HFFc6 (cell line): ENCODE results near the gene ATG9A. TPM values are rescaled to one million over a fixed set of nuclear protein-coding genes. Genes with fewer than 3 reads are reported as not detected.

Source experiments
- DNase-seq: peaks from one replicate; pipeline ENCODE4 v3.0.0-alpha.2; 2018
- H3K27ac Mint-ChIP-seq: 2 replicates; pipeline ENCODE4 v1.8.0; 2020; ENCODE audit warnings: mild to moderate bottlenecking, mixed read lengths
- H3K27me3 Mint-ChIP-seq: 2 replicates; pipeline ENCODE4 v1.8.0; 2021; ENCODE audit warnings: mild to moderate bottlenecking, moderate library complexity, mixed read lengths; ENCODE audit not compliant: insufficient read depth
- H3K36me3 Mint-ChIP-seq: 2 replicates; pipeline ENCODE4 v1.8.0; 2021; ENCODE audit warnings: low read depth, mixed read lengths
- H3K4me1 Mint-ChIP-seq: 2 replicates; pipeline ENCODE4 v1.8.0; 2020; ENCODE audit warnings: low read depth, mixed read lengths
- H3K4me3 Mint-ChIP-seq: 2 replicates; pipeline ENCODE4 v1.8.0; 2020; ENCODE audit warnings: mild to moderate bottlenecking, moderate library complexity, mixed read lengths
- H3K9me3 Mint-ChIP-seq: 2 replicates; pipeline ENCODE4 v1.8.0; 2020; ENCODE audit warnings: mild to moderate bottlenecking, mixed read lengths
- total RNA-seq, 6 experiments: library from RNA; stranded (reverse); fragmentation: NEBNext Ultra II Directional; extraction: Animal tissue kit (Norgen Biotek cat#: 25700); gene quantifications; 2 replicates in 1 of 6; 3 replicates in 5 of 6; pipeline ENCODE4 v1.2.3, GENCODE V29; 2021
- TF ChIP-seq, protein P1 (sequence below): fragments of 200-600 bp; sonication (generic); IDR thresholded peaks from 2 replicates; pipeline ENCODE4 v1.5.0; 2021; ENCODE audit warnings: antibody characterized with exemption, mild to moderate bottlenecking

The ATG9A gene
- total RNA-seq, 6 experiments from 2014 or later: 50.5 to 58.8 (median 52.5) TPM

DNA sequence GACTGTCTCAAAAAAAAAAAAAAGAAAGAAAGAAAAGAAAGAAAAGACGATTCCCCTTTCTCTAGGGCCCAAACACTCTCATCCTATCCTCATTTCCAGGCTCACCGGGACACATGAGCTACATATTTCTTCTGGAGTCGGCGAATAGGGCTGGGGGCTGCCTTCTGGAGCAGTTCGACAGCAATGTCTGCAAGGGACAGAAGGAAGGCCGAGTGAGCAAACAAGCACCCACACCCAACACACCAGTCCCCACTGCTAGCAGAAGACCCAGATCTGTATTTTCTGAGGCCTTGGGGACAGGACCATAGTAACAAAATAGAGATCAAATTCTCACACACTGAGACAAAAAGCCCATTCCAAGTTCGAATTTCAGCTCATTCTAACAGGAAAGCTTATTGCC, 54.0 kb downstream of the ATG9A start:
- peaks cover 22% of the 10 kb centered on the region for H3K36me3 Mint-ChIP-seq
- peaks cover 48% of the 10 kb centered on the region for H3K4me1 Mint-ChIP-seq
- peaks cover 2% of the 10 kb centered on the region for H3K27me3 Mint-ChIP-seq
- H3K27ac Mint-ChIP-seq: no peak overlapping the region
- H3K9me3 Mint-ChIP-seq: no peaks in the 10 kb centered on the region
- DNase-seq: no peak
- H3K4me3 Mint-ChIP-seq: peak overlapping the region; percentile 94
- TF ChIP-seq, protein P1, sequence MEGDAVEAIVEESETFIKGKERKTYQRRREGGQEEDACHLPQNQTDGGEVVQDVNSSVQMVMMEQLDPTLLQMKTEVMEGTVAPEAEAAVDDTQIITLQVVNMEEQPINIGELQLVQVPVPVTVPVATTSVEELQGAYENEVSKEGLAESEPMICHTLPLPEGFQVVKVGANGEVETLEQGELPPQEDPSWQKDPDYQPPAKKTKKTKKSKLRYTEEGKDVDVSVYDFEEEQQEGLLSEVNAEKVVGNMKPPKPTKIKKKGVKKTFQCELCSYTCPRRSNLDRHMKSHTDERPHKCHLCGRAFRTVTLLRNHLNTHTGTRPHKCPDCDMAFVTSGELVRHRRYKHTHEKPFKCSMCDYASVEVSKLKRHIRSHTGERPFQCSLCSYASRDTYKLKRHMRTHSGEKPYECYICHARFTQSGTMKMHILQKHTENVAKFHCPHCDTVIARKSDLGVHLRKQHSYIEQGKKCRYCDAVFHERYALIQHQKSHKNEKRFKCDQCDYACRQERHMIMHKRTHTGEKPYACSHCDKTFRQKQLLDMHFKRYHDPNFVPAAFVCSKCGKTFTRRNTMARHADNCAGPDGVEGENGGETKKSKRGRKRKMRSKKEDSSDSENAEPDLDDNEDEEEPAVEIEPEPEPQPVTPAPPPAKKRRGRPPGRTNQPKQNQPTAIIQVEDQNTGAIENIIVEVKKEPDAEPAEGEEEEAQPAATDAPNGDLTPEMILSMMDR: no peak

DNA sequence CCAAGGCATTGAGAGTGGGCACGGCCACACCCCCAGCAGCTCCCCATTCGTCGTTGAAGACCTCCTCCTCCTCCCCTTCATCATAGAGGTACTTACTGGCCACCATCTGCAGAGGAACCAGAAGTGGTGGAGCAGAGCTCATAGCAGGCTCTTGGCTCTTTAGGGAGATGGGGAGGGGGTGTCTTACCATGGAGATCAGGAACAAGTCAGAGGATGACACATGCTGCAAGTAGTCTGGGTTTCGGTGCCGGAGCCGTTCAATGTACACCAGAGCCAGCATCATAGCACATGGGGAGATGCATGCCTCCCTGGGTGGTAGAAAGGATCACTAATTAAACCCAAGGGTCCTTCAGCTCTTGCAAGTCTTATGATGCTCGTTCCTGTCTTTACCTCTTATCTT, 54.6 kb downstream of the ATG9A start:
- Mint-ChIP-seq H3K4me3 (no peak overlapping the region), H3K27ac (no peak overlapping the region), H3K4me1 (peaks cover 48% of the 10 kb centered on the region), H3K9me3 (no peaks in the 10 kb centered on the region), H3K36me3 (peaks cover 20% of the 10 kb centered on the region), H3K27me3 (peaks cover 2% of the 10 kb centered on the region)
- no peak for DNase-seq
- TF ChIP-seq, protein P1: no peak

DNA sequence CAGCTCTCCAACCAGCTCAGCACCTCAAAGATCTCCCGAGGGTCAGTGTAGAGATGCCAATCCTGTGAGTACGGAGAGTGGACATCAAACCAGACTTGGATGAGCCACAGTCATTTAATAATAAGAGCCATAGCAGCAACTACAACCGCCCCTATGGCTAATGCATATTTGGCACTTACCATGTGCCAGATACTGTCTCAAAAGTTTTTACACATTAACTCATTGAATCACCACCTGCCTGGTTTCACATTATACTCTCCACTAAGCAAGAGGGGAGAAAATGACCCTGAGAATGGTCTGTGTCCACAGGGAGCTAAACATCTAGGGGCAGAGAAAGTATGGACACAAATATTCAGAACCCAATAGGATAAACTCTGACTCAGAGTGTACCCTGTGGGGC, 55.3 kb downstream of the ATG9A start:
- Mint-ChIP-seq H3K27ac (no peak overlapping the region), H3K4me3 (no peak overlapping the region), H3K36me3 (peaks cover 18% of the 10 kb centered on the region), H3K4me1 (peaks cover 44% of the 10 kb centered on the region), H3K9me3 (no peaks in the 10 kb centered on the region), H3K27me3 (peaks cover 2% of the 10 kb centered on the region)
- TF ChIP-seq, protein P1: no peak
- no peak for DNase-seq

DNA sequence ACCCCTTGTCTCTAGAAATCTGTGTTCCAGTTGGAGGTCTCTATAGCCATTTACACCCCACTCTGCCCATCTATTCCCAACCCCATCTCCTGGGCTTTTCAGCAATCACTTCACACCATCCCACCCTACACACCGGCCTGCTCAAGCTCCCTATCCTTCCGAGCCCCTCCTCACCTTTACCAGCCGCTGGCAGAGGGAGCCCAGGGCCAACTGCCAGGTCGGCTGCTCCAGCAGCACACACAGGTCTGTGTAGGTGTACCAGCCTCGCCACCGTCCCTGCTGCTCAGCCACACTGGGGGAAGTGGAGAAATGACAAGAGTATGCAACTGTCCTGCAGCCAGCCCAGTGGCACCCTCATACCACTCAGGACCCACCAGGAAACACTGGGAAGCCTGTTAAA, 56.3 kb downstream of the ATG9A start:
- Mint-ChIP-seq H3K27me3 (no peaks in the 10 kb centered on the region; the same call in none of the 2 replicates), H3K4me3 (no peak overlapping the region), H3K27ac (no peak overlapping the region), H3K4me1 (peaks cover 41% of the 10 kb centered on the region), H3K9me3 (no peaks in the 10 kb centered on the region), H3K36me3 (peaks cover 15% of the 10 kb centered on the region)
- TF ChIP-seq, protein P1: no peak
- DNase-seq: no peak

DNA sequence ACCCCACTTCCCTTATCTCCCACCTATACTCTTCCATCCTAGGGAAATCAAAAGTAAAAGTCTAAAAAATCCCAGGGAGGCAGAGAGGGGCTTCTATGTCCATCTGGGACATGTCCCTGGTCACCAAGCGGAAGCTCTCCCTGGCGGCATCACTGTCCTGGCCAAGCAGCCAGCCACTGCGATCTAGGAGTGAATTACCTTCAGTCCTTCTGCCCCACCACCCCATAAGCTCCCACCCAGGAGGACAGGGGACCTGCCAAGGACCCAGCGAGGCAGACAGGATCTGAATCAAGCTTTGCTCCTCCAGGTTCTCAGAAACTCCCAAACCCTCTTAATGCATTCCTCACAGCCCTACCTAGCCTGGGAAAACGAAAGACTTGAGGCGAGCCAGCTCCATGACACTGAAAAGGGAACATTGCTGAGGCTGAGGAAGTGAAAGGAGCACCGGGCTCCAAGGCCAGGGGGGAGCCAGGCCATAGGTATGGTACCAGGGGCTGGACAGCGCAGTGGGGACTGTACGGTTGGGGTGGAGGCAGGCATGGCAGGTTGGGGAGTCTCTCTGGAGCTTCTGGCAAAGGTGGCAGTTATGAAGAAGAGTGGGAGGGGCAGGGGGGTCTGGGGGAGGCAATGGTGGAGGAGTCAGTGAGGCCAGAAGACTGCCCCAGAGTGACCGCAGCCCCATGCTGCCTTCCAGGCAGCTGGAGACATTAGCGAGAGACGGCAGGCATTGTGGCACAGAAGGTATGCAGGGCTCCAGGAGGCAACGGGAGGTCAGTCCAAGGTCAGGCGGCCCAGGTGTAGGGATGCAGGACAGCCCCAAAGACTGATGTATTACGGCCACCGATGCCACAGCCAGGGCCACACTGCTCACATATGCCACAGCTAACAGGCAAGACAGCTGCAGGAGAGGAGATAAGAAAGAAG, 56.9 kb downstream of the ATG9A start:
- Mint-ChIP-seq H3K27me3 (no peaks in the 10 kb centered on the region; the same call in none of the 2 replicates), H3K4me3 (no peak overlapping the region)

More for the DNA sequence above, 56.9 kb downstream of the ATG9A start:
- TF ChIP-seq, protein P1: no peak
- Mint-ChIP-seq H3K9me3 (no peaks in the 10 kb centered on the region), H3K4me1 (peaks cover 38% of the 10 kb centered on the region), H3K27ac (peak overlapping the region; percentile 29; the same call in 1 of the 2 replicates), H3K36me3 (peaks cover 15% of the 10 kb centered on the region)
- DNase-seq: no peak
